Activated CD4-positive, alpha-beta T cell treated with anti-CD3 and anti-CD28 coated beads for 1 hour (primary cell): ENCODE measurements around the gene NIT1.
"Not testable (repeated sequence)": the region's sequence is repeated elsewhere in the genome, so short reads cannot be mapped to it uniquely, and the experiment has no call there.

Experiments used
- DNase-seq: peaks from one replicate; pipeline ENCODE4 v3.0.0-alpha.2; 2020

Gene NIT1

DNA sequence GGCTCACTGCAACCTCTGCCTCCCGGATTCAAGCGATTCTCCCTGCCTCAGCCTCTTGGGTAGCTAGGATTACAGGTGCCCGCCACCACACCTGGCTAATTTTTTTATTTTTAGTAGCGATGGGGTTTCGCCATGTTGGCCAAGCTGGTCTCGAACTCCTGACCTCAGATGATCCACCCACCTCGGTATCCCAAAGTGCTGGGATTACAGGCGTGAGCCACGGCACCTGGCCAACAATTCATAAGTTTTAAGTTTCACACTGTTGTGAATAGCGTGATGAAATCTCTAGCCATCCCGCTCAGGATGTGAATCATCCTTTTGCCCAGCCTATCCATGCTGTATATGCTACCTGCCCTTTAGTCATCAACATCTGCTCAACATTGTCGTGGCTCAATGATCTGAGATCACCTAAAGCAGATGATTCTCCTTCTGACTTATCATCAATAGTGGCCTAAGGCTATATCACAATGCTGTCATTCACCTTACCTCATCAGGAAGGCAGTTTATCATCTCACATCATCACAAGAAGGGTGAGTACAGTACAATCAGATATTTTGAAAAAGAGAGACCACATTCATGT is 2.7 kb upstream of the NIT1 start:
- no peak for DNase-seq

GRCh38 chr1:161115961-161116360 is 1.9 kb upstream of the NIT1 start:
- DNase-seq, result not testable (repeated sequence)

DNA sequence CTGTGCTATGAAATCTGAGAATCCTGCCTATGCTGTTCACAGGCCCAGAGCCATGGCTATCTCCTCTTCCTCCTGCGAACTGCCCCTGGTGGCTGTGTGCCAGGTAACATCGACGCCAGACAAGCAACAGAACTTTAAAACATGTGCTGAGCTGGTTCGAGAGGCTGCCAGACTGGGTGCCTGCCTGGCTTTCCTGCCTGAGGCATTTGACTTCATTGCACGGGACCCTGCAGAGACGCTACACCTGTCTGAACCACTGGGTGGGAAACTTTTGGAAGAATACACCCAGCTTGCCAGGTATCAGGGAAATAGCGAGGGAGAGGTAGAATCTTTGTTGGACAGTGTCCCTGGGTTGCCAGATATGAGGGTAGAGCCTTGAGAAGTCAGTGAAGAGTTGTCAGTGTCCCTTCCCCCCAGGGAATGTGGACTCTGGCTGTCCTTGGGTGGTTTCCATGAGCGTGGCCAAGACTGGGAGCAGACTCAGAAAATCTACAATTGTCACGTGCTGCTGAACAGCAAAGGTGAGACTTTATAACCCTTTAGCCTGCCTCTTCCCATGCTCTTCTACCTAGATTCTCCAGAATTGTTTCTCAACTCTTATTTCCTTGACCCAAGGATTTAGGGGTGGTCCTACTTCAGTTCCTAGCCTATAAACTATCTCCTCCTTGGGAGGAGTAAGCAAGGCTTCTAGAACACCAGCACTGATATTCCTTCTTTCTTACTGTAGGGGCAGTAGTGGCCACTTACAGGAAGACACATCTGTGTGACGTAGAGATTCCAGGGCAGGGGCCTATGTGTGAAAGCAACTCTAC is 1.4 kb downstream of the NIT1 start:
- DNase-seq, result peak; percentile 45

DNA sequence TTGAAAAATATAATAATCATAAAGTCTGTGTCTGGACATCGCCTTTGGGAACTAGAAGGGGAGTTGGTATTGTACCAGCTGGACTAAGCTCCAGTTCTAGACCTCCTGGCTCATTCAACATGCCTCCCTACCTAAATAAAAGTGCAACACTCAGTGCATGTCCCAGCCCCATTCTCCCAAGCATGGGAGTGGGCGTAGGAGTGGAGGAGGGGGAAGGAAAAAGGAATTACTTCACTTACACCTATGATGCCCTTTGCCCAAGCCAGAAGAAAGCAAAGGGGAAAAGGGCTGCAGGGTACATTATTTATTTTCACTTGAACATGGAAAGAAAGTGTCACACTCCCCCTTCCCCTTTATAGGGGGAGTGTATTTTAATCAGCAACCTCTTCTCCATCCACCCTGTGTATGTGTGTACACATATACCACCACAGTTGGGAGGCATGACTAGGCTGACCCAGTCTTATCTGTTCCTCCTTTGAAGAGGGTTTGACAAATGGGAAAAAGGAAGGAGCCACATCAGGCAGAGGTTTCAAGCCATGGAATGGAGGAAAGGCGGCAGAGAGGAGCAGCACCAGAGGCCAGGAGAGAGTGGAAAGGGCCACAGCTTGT is 3.2 kb downstream of the NIT1 start:
- no peak for DNase-seq

DNA sequence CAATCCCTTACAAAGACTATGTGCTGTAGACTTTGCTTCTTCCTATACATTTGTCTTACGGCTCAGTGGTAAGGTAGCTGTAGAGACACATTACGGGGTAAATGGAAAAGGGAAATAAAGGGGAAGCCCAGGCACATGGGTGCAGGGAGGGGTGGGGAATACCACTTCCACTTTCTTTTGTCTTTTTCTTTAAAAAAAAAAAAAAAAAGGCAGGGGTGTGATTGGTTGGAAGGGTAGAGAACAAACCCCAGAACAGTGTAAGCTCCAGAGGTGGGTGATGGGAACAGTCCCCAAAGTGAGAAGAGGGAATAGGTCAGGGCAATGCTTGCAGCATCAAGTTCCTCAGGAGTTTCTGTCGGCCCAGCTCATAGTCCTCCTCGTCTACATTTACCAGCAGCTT is 3.9 kb downstream of the NIT1 start:
- no peak for DNase-seq

DNA sequence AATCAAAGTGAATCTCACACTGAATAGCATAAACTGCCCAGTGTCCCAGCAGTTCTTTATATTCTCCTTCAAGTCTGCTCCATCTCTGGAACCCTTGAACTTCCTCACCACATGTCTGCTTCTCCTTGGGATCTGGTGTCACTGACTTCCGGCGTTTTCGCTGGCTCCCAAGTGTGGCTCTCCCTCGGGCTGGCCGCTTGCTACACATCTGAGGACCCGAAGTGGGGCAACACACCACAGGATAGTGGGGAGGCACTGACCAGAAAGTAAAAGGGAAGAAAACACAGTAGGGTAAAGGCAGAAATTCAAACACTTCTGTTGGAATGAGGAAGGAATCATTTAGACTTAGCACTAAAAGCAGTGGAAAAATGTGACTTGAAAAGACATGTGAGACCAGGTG is 5.1 kb downstream of the NIT1 start:
- DNase-seq, result no peak

DNA sequence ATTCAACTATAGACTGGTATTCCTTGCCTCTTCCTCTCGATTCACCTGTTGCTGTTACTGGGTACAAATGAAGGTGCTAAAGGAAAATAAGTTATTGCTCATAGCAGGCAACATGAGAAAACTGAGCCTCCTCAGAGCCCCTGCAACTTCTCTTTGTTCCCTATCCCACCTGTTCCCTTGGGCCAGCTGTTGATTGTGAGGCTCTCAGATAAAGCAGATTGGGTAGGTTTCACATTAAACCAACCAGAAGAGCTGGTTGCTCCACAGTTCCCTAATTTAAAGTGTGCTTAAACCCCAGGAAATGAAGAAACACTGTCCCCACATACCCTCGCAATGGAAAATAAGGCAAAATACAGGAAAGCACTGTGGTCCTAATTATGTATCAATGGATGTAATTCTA is 9.7 kb downstream of the NIT1 start:
- DNase-seq, result no peak

DNA sequence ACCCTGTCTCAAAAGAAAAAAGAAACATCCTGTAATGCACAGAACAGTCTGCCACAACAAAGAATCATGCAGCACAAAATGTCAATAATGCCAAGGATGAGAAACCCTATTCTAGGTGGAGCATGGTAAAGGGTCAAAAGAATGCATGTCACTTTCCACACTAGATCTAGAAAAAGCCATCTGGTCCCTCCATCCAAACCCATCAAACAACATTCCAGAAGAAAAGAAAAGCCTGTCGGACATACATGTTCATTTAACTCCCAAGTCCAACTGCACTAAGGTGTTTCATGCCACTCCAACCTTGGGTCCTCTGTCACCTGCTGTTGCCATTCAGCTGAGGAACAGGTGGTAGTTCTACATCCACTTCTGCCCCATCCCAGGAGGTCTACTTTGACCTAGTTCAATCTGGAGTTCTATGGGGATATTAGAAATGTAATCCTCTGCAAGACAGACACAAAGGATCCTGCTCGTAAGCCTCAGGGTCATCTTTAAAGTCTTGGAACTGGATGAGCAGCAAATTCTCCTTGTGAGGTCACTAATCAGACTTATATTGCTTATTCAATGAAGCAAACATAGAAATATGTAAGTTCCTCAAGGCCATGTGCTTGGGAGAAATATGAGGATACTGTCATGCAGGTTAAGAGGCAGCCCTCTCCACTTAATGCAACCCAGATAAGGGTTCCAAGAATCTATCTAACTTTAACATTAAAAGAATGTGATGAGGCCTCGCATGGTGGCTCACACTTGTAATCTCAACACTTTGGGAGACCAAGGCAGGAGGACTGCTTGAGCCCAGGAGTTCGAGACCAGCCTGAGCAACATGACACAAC is 10.9 kb downstream of the NIT1 start:
- no peak for DNase-seq

- DNase-seq, result no peak
These were observed 12.4 kb downstream of the NIT1 start for GRCh38 chr1:161130266-161130665.

GRCh38 chr1:161131523-161132409 is 13.9 kb downstream of the NIT1 start:
- no peak for DNase-seq

GRCh38 chr1:161132410-161133219 is 14.7 kb downstream of the NIT1 start, which contains the start of gene DEDD:
Gene DEDD, minus strand, starts transcription at chr1:161132667. Its CDS starts 8,205 bp downstream, at chr1:161124462.
- DNase-seq, result peak; percentile 85

DNA sequence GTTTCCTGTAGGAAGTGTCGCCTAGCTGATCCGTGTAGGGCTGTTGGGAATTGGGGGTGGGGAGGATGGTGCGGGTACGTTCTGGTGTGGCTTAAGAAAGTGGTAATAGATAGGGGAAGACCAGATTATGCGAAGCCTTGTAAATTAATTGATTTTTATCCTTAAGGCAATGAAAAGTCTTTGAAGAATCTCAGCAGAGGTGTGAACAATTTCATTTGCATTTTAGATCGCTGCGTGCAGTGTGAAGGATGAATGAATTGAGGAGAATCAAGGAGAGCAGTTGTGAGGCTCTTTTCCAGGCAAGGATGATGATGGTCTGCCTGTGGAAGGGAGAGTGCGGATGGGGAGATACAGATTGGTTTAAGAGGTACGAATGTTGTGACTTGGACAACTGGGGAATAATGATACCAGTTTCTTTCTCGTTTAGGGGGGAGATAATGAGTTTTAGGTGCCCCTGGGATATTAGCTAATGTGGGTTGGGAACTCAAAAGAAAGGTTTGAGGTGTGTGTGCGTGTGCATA is 15.4 kb downstream of the NIT1 start:
- DNase-seq, result no peak

DNA sequence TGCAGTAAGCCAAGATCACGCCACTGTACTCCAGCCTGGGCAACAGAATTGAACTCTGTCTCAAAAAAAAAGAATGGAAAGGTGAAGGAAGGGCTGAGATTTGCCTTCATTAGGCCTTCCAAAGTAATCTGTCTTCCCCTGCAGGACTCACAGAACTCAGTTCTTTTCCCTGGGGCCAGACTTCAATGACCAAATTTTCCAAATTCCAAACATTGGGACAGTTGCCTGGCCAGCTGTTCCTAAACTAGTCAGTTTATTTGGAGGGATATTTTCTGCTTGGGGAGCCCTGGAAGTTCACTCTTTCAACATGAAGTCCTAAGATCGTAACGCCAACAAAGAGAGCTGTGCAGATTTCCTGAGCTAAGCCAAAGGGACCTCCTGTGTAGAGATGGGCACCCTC is 20.0 kb downstream of the NIT1 start:
- no peak for DNase-seq

- no peak for DNase-seq
These were observed 20.5 kb downstream of the NIT1 start for GRCh38 chr1:161138431-161138830.

- no peak for DNase-seq
These were observed 21.9 kb downstream of the NIT1 start for GRCh38 chr1:161139766-161140165.

- DNase-seq, result no peak
These were observed 23.0 kb downstream of the NIT1 start for GRCh38 chr1:161140755-161141400.

GRCh38 chr1:161145832-161146231 is 27.9 kb downstream of the NIT1 start:
- DNase-seq, result no peak

DNA sequence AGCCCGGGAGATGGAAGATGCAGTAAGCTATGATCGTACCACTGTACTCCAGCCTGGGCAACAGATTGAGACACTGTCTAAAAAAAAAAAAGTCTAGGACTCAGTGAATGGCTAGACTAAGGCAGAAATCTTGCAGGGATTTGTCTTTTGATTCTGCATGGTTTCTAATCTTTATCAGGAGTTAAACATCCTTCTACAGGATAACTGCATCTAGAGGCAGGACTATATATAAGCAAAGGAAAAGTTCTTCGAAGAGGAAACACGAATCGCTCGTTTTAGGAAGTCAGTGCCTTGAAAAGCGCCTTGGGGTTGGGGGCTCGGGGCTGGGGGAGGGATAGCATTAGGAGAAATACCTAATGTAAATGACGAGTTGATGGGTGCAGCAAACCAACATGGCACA is 35.3 kb downstream of the NIT1 start:
- DNase-seq, result no peak

DNA sequence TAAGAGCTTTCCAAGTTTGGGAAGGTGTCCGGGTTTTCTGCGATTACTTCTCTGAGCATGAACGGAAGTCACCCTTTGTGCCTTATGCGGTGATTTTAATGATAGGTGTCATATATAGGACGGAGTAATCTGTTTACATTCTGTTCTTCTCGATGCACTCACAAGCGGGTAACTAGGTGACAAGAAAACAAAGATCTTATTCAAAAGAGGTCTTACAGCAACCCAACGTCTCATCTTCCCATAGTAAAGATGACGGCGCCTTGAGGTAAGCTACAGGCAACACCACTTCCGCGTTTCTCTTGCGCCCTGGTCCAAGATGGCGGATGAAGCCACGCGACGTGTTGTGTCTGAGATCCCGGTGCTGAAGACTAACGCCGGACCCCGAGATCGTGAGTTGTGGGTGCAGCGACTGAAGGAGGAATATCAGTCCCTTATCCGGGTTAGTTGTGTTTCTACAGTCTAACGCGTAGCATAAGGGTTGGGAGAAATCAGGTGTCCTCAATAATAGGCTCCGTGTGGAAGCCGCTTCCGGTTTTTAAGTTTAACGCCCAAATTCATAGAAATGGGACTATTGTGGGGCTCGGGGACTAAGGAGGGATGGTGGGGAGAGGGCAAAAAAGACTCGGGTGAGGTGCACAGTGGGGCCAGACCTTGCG is 35.9 kb downstream of the NIT1 start, which contains the start of gene UFC1:
Gene UFC1, plus strand, starts transcription at position 297 of the 656 bp plus-strand sequence. Its CDS starts 20 bp downstream, at position 317.
- peak; percentile 69 for DNase-seq

DNA sequence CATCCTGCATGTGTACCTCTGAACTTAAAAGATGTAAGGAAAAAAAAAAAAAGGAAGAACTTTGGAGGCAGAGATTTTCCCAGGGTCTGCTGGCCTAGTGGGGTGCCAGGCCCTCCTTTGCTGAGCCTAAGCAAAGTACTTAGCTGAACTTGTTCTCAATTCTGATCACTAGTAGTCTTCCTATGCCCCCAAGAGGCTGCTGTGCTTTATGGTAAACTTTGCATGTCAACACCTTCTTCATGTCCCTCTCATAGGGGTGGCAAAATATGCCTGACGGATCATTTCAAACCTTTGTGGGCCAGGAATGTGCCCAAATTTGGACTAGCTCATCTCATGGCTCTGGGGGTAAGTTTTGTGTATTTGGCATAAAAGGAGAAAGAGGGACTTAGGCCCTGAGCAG is 40.0 kb downstream of the NIT1 start:
- DNase-seq, result no peak
